Measurements from ENCODE around the gene CUBN. TPM values are rescaled to one million over a fixed set of nuclear protein-coding genes. Genes with fewer than 3 reads are reported as not detected.
A peak's percentile ranks its signal among the peaks of the same experiment; 100 is the strongest.
"Not testable (repeated sequence)": the region's sequence is repeated elsewhere in the genome, so short reads cannot be mapped to it uniquely, and the experiment has no call there.

The CUBN gene
- total RNA-seq, 6 experiments from 2014 or later, result 0.43 to 1.7 (median 1.2) TPM

- no peaks in the 10 kb centered on the region for H3K27me3 Mint-ChIP-seq (ENCODE audit: insufficient read depth)
Observed at GRCh38 chr10:17116193-17116592, 13.4 kb downstream of the CUBN start.

GRCh38 chr10:17115683-17116082, 13.9 kb downstream of the CUBN start:
- H3K36me3 Mint-ChIP-seq (ENCODE audit: low read depth), result peaks cover 3% of the 10 kb centered on the region
- no peaks in the 10 kb centered on the region for H3K9me3 Mint-ChIP-seq
- peaks cover 52% of the 10 kb centered on the region for H3K4me1 Mint-ChIP-seq (ENCODE audit: low read depth)
- 0 out of 2 replicates have a peak overlapping the region, but pooled peaks have one; percentile 12 for H3K27ac Mint-ChIP-seq
- TF ChIP-seq CTCF (IDR thresholded peaks at IDR 0.05), result peak; percentile 60
- H3K4me3 Mint-ChIP-seq, result peak overlapping the region; percentile 20; the same call in 1 of the 2 replicates
- no peaks in the 10 kb centered on the region for H3K27me3 Mint-ChIP-seq (ENCODE audit: insufficient read depth)
- peak; percentile 67 for DNase-seq

More at GRCh38 chr10:17116193-17116592, 13.4 kb downstream of the CUBN start:
- no peak for TF ChIP-seq CTCF (IDR thresholded peaks at IDR 0.05)
- no peak overlapping the region for H3K4me3 Mint-ChIP-seq
- no peaks in the 10 kb centered on the region for H3K9me3 Mint-ChIP-seq
- peaks cover 56% of the 10 kb centered on the region for H3K4me1 Mint-ChIP-seq (ENCODE audit: low read depth)
- H3K36me3 Mint-ChIP-seq (ENCODE audit: low read depth), result peaks cover 5% of the 10 kb centered on the region
- H3K27ac Mint-ChIP-seq, result no peak overlapping the region
- DNase-seq, result no peak

GRCh38 chr10:17114878-17115444, 14.7 kb downstream of the CUBN start:
- H3K36me3 Mint-ChIP-seq (ENCODE audit: low read depth); DNase-seq; H3K27me3 Mint-ChIP-seq (ENCODE audit: insufficient read depth); H3K9me3 Mint-ChIP-seq: not testable (repeated sequence)
- Mint-ChIP-seq H3K4me3 (peak overlapping the region; percentile 20; the same call in 1 of the 2 replicates), H3K27ac (peak overlapping the region; percentile 42), H3K4me1 (ENCODE audit: low read depth) (peaks cover 48% of the 10 kb centered on the region)

- Mint-ChIP-seq H3K9me3 (no peaks in the 10 kb centered on the region), H3K36me3 (ENCODE audit: low read depth) (no peaks in the 10 kb centered on the region; the same call in 1 of the 2 replicates), H3K4me1 (ENCODE audit: low read depth) (peaks cover 57% of the 10 kb centered on the region), H3K27me3 (ENCODE audit: insufficient read depth) (no peaks in the 10 kb centered on the region), H3K27ac (peak overlapping the region; percentile 63; the same call in 1 of the 2 replicates), H3K4me3 (peak overlapping the region; percentile 26)
- no peak for TF ChIP-seq CTCF (IDR thresholded peaks at IDR 0.05)
- peak; percentile 31 for DNase-seq
Observed at GRCh38 chr10:17113889-17114540, 15.6 kb downstream of the CUBN start.

- peaks cover 63% of the 10 kb centered on the region for H3K4me1 Mint-ChIP-seq (ENCODE audit: low read depth)
- peak; percentile 85 for DNase-seq
- no peaks in the 10 kb centered on the region; the same call in 1 of the 2 replicates for H3K36me3 Mint-ChIP-seq (ENCODE audit: low read depth)
- H3K9me3 Mint-ChIP-seq, result no peaks in the 10 kb centered on the region
- no peak for TF ChIP-seq CTCF (IDR thresholded peaks at IDR 0.05)
- H3K27me3 Mint-ChIP-seq (ENCODE audit: insufficient read depth), result no peaks in the 10 kb centered on the region
- H3K4me3 Mint-ChIP-seq, result peak overlapping the region; percentile 26
- peak overlapping the region; percentile 63; the same call in 1 of the 2 replicates for H3K27ac Mint-ChIP-seq
Observed at GRCh38 chr10:17113346-17113745, 16.3 kb downstream of the CUBN start.

GRCh38 chr10:17112566-17112965, 17.0 kb downstream of the CUBN start:
- H3K27ac Mint-ChIP-seq, result no peak overlapping the region
- no peak for DNase-seq
- H3K27me3 Mint-ChIP-seq (ENCODE audit: insufficient read depth), result no peaks in the 10 kb centered on the region
- H3K9me3 Mint-ChIP-seq, result no peaks in the 10 kb centered on the region
- no peaks in the 10 kb centered on the region; the same call in 1 of the 2 replicates for H3K36me3 Mint-ChIP-seq (ENCODE audit: low read depth)
- H3K4me3 Mint-ChIP-seq, result no peak overlapping the region
- H3K4me1 Mint-ChIP-seq (ENCODE audit: low read depth), result peaks cover 62% of the 10 kb centered on the region
- no peak for TF ChIP-seq CTCF (IDR thresholded peaks at IDR 0.05)

Data from HFFc6 (cell line).